OCI-LY1 (cell line): ENCODE measurements around the gene CASP6.

ENCODE experiments used
- EZH2 ChIP-seq: fragments of 200-600 bp; sonication (generic), shearing (Covaris generic); IDR thresholded peaks from 2 replicates; pipeline ENCODE4 v1.8.0; 2017; ENCODE audit warnings: borderline replicate concordance, mixed run types, mild to moderate bottlenecking, antibody characterized with exemption, low read length, moderate library complexity, mixed read lengths
- TF ChIP-seq, protein P1 (sequence below): fragments of 200-600 bp; sonication (generic), shearing (Covaris generic); IDR thresholded peaks from 2 replicates; pipeline ENCODE4 v1.5.1; 2017; ENCODE audit warnings: mild to moderate bottlenecking, antibody characterized with exemption, low read length, moderate library complexity, mixed read lengths

DNA sequence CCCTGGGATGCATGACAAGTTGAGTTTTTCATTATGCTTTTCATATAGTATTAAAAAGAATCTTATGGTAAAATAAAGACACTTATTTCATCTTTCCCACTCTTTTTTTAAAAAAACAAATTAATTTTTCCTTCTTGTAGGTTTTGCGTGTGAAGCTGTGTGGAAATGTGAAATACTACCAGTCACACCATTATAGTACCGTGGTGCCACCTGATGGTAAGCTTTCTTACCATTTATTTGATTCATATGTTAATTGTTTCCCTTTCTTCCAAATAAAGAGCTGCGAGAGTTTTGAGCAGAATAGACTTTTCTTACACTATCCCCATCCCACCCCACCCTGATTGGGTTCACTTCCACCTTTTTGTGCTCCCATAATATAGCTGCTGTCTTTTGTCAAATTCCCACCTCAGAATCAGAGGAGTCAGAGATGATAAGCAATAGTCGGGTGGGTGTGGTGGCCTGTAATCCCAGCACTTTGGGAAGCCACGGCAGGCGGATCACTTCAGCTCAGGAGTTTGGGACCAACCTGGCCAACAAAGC lies 44.3 kb downstream of the CASP6 start:
- TF ChIP-seq, protein P1, sequence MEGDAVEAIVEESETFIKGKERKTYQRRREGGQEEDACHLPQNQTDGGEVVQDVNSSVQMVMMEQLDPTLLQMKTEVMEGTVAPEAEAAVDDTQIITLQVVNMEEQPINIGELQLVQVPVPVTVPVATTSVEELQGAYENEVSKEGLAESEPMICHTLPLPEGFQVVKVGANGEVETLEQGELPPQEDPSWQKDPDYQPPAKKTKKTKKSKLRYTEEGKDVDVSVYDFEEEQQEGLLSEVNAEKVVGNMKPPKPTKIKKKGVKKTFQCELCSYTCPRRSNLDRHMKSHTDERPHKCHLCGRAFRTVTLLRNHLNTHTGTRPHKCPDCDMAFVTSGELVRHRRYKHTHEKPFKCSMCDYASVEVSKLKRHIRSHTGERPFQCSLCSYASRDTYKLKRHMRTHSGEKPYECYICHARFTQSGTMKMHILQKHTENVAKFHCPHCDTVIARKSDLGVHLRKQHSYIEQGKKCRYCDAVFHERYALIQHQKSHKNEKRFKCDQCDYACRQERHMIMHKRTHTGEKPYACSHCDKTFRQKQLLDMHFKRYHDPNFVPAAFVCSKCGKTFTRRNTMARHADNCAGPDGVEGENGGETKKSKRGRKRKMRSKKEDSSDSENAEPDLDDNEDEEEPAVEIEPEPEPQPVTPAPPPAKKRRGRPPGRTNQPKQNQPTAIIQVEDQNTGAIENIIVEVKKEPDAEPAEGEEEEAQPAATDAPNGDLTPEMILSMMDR, result peak; percentile 17; the same call in 1 of the 2 replicates
- no peak for TF ChIP-seq EZH2
